Measurements from ENCODE around the gene PLAU. TPM values are rescaled to one million over a fixed set of nuclear protein-coding genes. Genes with fewer than 3 reads are reported as not detected.

PLAU gene
- total RNA-seq, 1 donor: 21.6 TPM

- TF ChIP-seq, protein P1, sequence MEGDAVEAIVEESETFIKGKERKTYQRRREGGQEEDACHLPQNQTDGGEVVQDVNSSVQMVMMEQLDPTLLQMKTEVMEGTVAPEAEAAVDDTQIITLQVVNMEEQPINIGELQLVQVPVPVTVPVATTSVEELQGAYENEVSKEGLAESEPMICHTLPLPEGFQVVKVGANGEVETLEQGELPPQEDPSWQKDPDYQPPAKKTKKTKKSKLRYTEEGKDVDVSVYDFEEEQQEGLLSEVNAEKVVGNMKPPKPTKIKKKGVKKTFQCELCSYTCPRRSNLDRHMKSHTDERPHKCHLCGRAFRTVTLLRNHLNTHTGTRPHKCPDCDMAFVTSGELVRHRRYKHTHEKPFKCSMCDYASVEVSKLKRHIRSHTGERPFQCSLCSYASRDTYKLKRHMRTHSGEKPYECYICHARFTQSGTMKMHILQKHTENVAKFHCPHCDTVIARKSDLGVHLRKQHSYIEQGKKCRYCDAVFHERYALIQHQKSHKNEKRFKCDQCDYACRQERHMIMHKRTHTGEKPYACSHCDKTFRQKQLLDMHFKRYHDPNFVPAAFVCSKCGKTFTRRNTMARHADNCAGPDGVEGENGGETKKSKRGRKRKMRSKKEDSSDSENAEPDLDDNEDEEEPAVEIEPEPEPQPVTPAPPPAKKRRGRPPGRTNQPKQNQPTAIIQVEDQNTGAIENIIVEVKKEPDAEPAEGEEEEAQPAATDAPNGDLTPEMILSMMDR (IDR thresholded peaks at IDR 0.05; ENCODE audit: insufficient read depth, low read length): no peak
- no peak overlapping the region for H3K4me3 ChIP-seq (ENCODE audit: low read depth, low read length)
- peak; percentile 84 for DNase-seq (ENCODE audit: low read depth)
These were observed 11.5 kb upstream of the PLAU start for GRCh38 chr10:73899423-73899822.

GRCh38 chr10:73900064-73900463 is 10.9 kb upstream of the PLAU start:
- no peak for DNase-seq (ENCODE audit: low read depth)
- TF ChIP-seq, protein P1 (IDR thresholded peaks at IDR 0.05; ENCODE audit: insufficient read depth, low read length): no peak
- no peak overlapping the region for H3K4me3 ChIP-seq (ENCODE audit: low read depth, low read length)

DNA sequence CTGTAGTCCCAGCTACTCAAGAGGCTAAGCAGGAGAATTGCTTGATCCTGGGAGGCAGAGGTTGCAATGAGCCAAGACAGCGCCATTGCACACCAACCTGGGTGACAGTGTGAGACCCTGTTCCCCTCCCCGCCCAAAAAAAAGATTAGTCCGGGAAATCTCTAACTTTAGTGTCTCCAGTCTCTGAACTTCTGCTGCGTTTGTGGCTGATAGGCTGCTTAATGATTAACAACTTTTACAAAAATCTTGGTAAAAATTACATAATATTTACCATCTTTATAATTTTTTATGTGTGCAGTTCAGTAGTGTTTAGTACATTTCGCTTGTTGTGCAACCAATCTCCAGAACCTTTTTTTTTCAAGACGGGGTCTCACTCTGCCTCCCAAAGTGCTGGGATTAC is 9.7 kb upstream of the PLAU start:
- DNase-seq (ENCODE audit: low read depth): no peak
- TF ChIP-seq, protein P1 (IDR thresholded peaks at IDR 0.05; ENCODE audit: insufficient read depth, low read length): no peak
- no peak overlapping the region for H3K4me3 ChIP-seq (ENCODE audit: low read depth, low read length)

- DNase-seq (ENCODE audit: low read depth): no peak
- TF ChIP-seq, protein P1 (IDR thresholded peaks at IDR 0.05; ENCODE audit: insufficient read depth, low read length): no peak
- H3K4me3 ChIP-seq (ENCODE audit: low read depth, low read length): no peak overlapping the region
These were observed 8.6 kb upstream of the PLAU start for GRCh38 chr10:73902351-73902750.

GRCh38 chr10:73905256-73906020 is 5.5 kb upstream of the PLAU start:
- TF ChIP-seq, protein P1 (IDR thresholded peaks at IDR 0.05; ENCODE audit: insufficient read depth, low read length): no peak
- DNase-seq (ENCODE audit: low read depth): no peak
- H3K4me3 ChIP-seq (ENCODE audit: low read depth, low read length): no peak overlapping the region

GRCh38 chr10:73906524-73907447 is 4.1 kb upstream of the PLAU start:
- peak overlapping the region; percentile 44 for H3K4me3 ChIP-seq (ENCODE audit: low read depth, low read length)
- peak; percentile 98 for DNase-seq (ENCODE audit: low read depth)
- TF ChIP-seq, protein P1 (IDR thresholded peaks at IDR 0.05; ENCODE audit: insufficient read depth, low read length): no peak

All from fibroblast of the aortic adventitia (primary cell).